SK-N-SH (cell line): ENCODE data around the gene IFT27. TPM values are rescaled to one million over a fixed set of nuclear protein-coding genes. Genes with fewer than 3 reads are reported as not detected.

Experiments used
- CTCF ChIA-PET: fragments of 300-600, 350-600 bp; formaldehyde crosslinking; extraction: SDS; loops from one replicate; lab custom pipeline; 2021; lab: Yijun Ruan, JAX
- POLR2A ChIA-PET: fragments of 350-600 bp; sonication (Branson Sonifier 250); formaldehyde crosslinking; extraction: SDS; loops from one replicate; lab custom pipeline; 2020; ENCODE audit warnings: antibody characterized with exemption, inconsistent platforms; lab: Yijun Ruan, JAX
- DNase-seq: peaks from one replicate; pipeline ENCODE4 v3.0.0; 2012
- H2AFZ ChIP-seq: fragments of 200-600 bp; sonication (generic); 2 replicates; pipeline ENCODE4 v1.8.1; 2016; ENCODE audit warnings: antibody characterized with exemption, mild to moderate bottlenecking, low read depth
- H3F3A ChIP-seq: fragments of 200-600 bp; sonication (generic); replicated peaks from 2 replicates; pipeline ENCODE3; 2016; ENCODE audit warnings: antibody characterized with exemption, mild to moderate bottlenecking; ENCODE audit not compliant: insufficient read depth
- H3K27ac ChIP-seq, 2 experiments: fragments of 200-500 bp in 1 of 2; fragments of 200-600 bp in 1 of 2; sonication (Bioruptor generic) in 1 of 2; sonication (generic), shearing (Covaris generic) in 1 of 2; 2 replicates each; pipeline versions ENCODE4 v1.5.1 to v1.6.1; 2014 to 2016; ENCODE audit warnings: low read depth in 2 of 2, inconsistent platforms in 1 of 2, low read length in 1 of 2, mild to moderate bottlenecking in 1 of 2, mixed read lengths in 1 of 2
- H3K27me3 ChIP-seq: fragments of 200-600 bp; sonication (generic), shearing (Covaris generic); 2 replicates; pipeline ENCODE4 v1.6.1; 2016; ENCODE audit warnings: mixed run types; ENCODE audit not compliant: insufficient read depth
- H3K36me3 ChIP-seq, 2 experiments: fragments of 200-500 bp in 1 of 2; fragments of 200-600 bp in 1 of 2; sonication (Bioruptor generic) in 1 of 2; sonication (generic) in 1 of 2; replicated peaks in 1 of 2; 2 replicates each; pipeline versions ENCODE3 to v1.5.1; 2014 to 2016; ENCODE audit warnings: low read length in 1 of 2, mild to moderate bottlenecking in 1 of 2; ENCODE audit not compliant: insufficient read depth in 2 of 2, control insufficient read depth in 1 of 2
- H3K4me1 ChIP-seq, 2 experiments: fragments of 200-500 bp in 1 of 2; fragments of 200-600 bp in 1 of 2; sonication (Bioruptor generic) in 1 of 2; sonication (generic), shearing (Covaris generic) in 1 of 2; 2 replicates each; pipeline versions ENCODE4 v1.5.1 to v1.6.1; 2014 to 2016; ENCODE audit warnings: low read depth in 1 of 2, low read length in 1 of 2, mixed run types in 1 of 2; ENCODE audit not compliant: insufficient read depth in 2 of 2, control insufficient read depth in 1 of 2
- H3K4me2 ChIP-seq: fragments of 200-600 bp; sonication (generic), shearing (Covaris generic); 2 replicates; pipeline ENCODE4 v1.6.1; 2017; ENCODE audit warnings: mixed run types
- H3K4me3 ChIP-seq, 2 experiments: fragments of 200-500 bp in 1 of 2; fragments of 200-600 bp in 1 of 2; sonication (Bioruptor generic) in 1 of 2; sonication (generic), shearing (Covaris generic) in 1 of 2; 2 replicates each; pipeline versions ENCODE4 v1.5.1 to v1.8.1; 2014 to 2016; ENCODE audit warnings: low read depth in 2 of 2, inconsistent platforms in 1 of 2, low read length in 1 of 2, mild to moderate bottlenecking in 1 of 2, mixed read lengths in 1 of 2, moderate library complexity in 1 of 2
- H3K79me2 ChIP-seq: fragments of 200-600 bp; sonication (generic); 2 replicates; pipeline ENCODE4 v1.8.1; 2017; ENCODE audit warnings: mild to moderate bottlenecking; ENCODE audit not compliant: insufficient read depth
- H3K9ac ChIP-seq: fragments of 200-600 bp; sonication (generic); 2 replicates; pipeline ENCODE4 v1.6.1; 2017; ENCODE audit warnings: mixed run types
- H3K9me2 ChIP-seq: fragments of 200-600 bp; sonication (generic); 2 replicates; pipeline ENCODE4 v1.6.1; 2017; ENCODE audit warnings: mixed run types
- H3K9me3 ChIP-seq: fragments of 200-600 bp; sonication (generic); 2 replicates; pipeline ENCODE4 v1.6.1; 2017; ENCODE audit warnings: mixed run types, mild to moderate bottlenecking, moderate library complexity
- H4K20me1 ChIP-seq: fragments of 200-600 bp; sonication (generic); 2 replicates; pipeline ENCODE4 v1.6.1; 2017; ENCODE audit warnings: mild to moderate bottlenecking, mixed run types; ENCODE audit not compliant: insufficient read depth
- CHD2 ChIP-seq: fragments of 150-350 bp; IDR thresholded peaks from 2 replicates; pipeline ENCODE4 v1.6.1; 2018; ENCODE audit warnings: low read length; ENCODE audit not compliant: partially characterized antibody
- FOXM1 ChIP-seq: IDR thresholded peaks from 2 replicates; pipeline ENCODE4 v1.4.0; 2012; ENCODE audit warnings: low read depth, mild to moderate bottlenecking
- IRF3 ChIP-seq: fragments of 150-350 bp; IDR thresholded peaks from 2 replicates; pipeline ENCODE4 v1.6.1; 2016; ENCODE audit warnings: mild to moderate bottlenecking, low read depth, low read length
- MEF2A ChIP-seq: IDR thresholded peaks from 2 replicates; pipeline ENCODE4 v1.4.0; 2012; ENCODE audit warnings: low read depth, borderline replicate concordance
- MXI1 ChIP-seq: IDR thresholded peaks from 2 replicates; pipeline ENCODE4 v1.6.1; 2012; ENCODE audit warnings: mild to moderate bottlenecking, low read depth, low read length, improper control_type of control experiment
- NFIC ChIP-seq: IDR thresholded peaks from 2 replicates; pipeline ENCODE4 v1.4.0; 2012; ENCODE audit warnings: borderline replicate concordance
- NRF1 ChIP-seq: IDR thresholded peaks from 2 replicates; pipeline ENCODE4 v1.6.1; 2012; ENCODE audit warnings: low read depth, mild to moderate bottlenecking, low read length
- POLR2AphosphoS5 ChIP-seq: IDR thresholded peaks from 2 replicates; pipeline ENCODE4 v1.6.1; 2012; ENCODE audit warnings: low read depth, low read length
- RCOR1 ChIP-seq: fragments of 150-350 bp; IDR thresholded peaks from 2 replicates; pipeline ENCODE4 v1.6.1; 2017; ENCODE audit warnings: antibody characterized with exemption, low read length
- REST ChIP-seq: IDR thresholded peaks from 2 replicates; pipeline ENCODE4 v1.6.1; 2012; ENCODE audit warnings: mild to moderate bottlenecking, low read depth, low read length, moderate library complexity
- TAF1 ChIP-seq: IDR thresholded peaks from 2 replicates; pipeline ENCODE4 v1.6.1; 2012; ENCODE audit warnings: low read depth, mild to moderate bottlenecking, low read length, moderate library complexity, borderline replicate concordance
- TCF12 ChIP-seq: IDR thresholded peaks from 2 replicates; pipeline ENCODE4 v1.4.0; 2012
- TEAD4 ChIP-seq: IDR thresholded peaks from 2 replicates; pipeline ENCODE4 v1.4.0; 2012; ENCODE audit warnings: mild to moderate bottlenecking, borderline replicate concordance; ENCODE audit not compliant: insufficient read depth
- YY1 ChIP-seq: IDR thresholded peaks from 2 replicates; pipeline ENCODE4 v1.4.0; 2012; ENCODE audit warnings: low read depth, mild to moderate bottlenecking
- ZBTB33 ChIP-seq: IDR thresholded peaks from 2 replicates; pipeline ENCODE4 v1.4.0; 2012; ENCODE audit warnings: low read depth, borderline replicate concordance
- WGBS: methylation state at CpG from one replicate; pipeline ENCODE4 v1.1.6; 2017; ENCODE audit warnings: low lambda C conversion rate; 5-methylcytosine and 5-hydroxymethylcytosine counted together
- polyA plus RNA-seq, 3 experiments: library from polyadenylated mRNA; depleted of rRNA; stranded (reverse); fragments of >200 nt; gene quantifications; 2 replicates each; pipeline ENCODE4 v1.2.3, GENCODE V29; 2012
- TF ChIP-seq, protein P1 (sequence below): fragments of 150-350 bp; IDR thresholded peaks from 2 replicates; pipeline ENCODE4 v1.6.1; 2017; ENCODE audit warnings: antibody characterized with exemption, low read length, low read depth, borderline replicate concordance
- TF ChIP-seq, protein P2 (sequence below): IDR thresholded peaks from 2 replicates; pipeline ENCODE4 v1.4.0; 2012; ENCODE audit warnings: low read depth

Gene IFT27
- polyA plus RNA-seq, 1 of the 3 experiments (the other 2 are of a cell fraction): 29.4 TPM

GRCh38 chr22:36797911-36798673 lies 22.2 kb upstream of the IFT27 start:
- Histone ChIP-seq H3K27me3 (peaks cover 5% of the 10 kb centered on the region; the same call in 1 of the 2 replicates), H3K36me3 (no peaks in the 10 kb centered on the region), H3K4me3 (no peak overlapping the region), H3K4me2 (no peak overlapping the region), H3K9me3 (no peaks in the 10 kb centered on the region), H3K79me2 (no peaks in the 10 kb centered on the region), H3K9ac (no peak overlapping the region), H3K4me1 (no peaks in the 10 kb centered on the region), H3K27ac (no peak overlapping the region), H3F3A (no peaks in the 10 kb centered on the region), H3K9me2 (no peaks in the 10 kb centered on the region), H2AFZ (no peak overlapping the region), H4K20me1 (no peaks in the 10 kb centered on the region)
- 68% methylated on average over 10 of the region's 12 CpGs for WGBS
- no peak for DNase-seq
- POLR2A ChIA-PET: no interaction called here
- CTCF ChIA-PET: interaction anchor here (1.0 kb wide), 1 partner anchor 16 kb away, joined by 3 read pairs; no protein-coding TSS in a partner anchor
- TF ChIP-seq MXI1 (no peak), REST (no peak)

GRCh38 chr22:36797374-36797773 lies 21.5 kb upstream of the IFT27 start:
- Histone ChIP-seq H3K4me3 (no peak overlapping the region), H3K36me3 (no peaks in the 10 kb centered on the region), H4K20me1 (no peaks in the 10 kb centered on the region), H3K79me2 (no peaks in the 10 kb centered on the region), H3F3A (no peaks in the 10 kb centered on the region), H3K9me2 (no peaks in the 10 kb centered on the region), H3K27me3 (peaks cover 5% of the 10 kb centered on the region; the same call in 1 of the 2 replicates), H3K27ac (no peak overlapping the region), H3K9me3 (no peaks in the 10 kb centered on the region), H3K9ac (no peak overlapping the region), H3K4me2 (no peak overlapping the region), H2AFZ (no peak overlapping the region), H3K4me1 (no peaks in the 10 kb centered on the region)
- TF ChIP-seq, protein P1, sequence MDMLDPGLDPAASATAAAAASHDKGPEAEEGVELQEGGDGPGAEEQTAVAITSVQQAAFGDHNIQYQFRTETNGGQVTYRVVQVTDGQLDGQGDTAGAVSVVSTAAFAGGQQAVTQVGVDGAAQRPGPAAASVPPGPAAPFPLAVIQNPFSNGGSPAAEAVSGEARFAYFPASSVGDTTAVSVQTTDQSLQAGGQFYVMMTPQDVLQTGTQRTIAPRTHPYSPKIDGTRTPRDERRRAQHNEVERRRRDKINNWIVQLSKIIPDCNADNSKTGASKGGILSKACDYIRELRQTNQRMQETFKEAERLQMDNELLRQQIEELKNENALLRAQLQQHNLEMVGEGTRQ: no peak
- TF ChIP-seq TAF1: no peak
- no peak for TF ChIP-seq CHD2
- TF ChIP-seq RCOR1: no peak
- TF ChIP-seq NRF1: no peak
- TF ChIP-seq IRF3: no peak
- no peak for TF ChIP-seq FOXM1
- TF ChIP-seq YY1: no peak
- TF ChIP-seq, protein P2, sequence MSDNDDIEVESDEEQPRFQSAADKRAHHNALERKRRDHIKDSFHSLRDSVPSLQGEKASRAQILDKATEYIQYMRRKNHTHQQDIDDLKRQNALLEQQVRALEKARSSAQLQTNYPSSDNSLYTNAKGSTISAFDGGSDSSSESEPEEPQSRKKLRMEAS: no peak
- TF ChIP-seq ZBTB33: no peak
- no peak for TF ChIP-seq NFIC
- no peak for TF ChIP-seq TEAD4
- TF ChIP-seq MEF2A: no peak
- TF ChIP-seq TCF12: no peak
- TF ChIP-seq POLR2AphosphoS5: no peak
- 59% methylated on average over 9 of the region's 9 CpGs for WGBS
- ChIA-PET POLR2A (no interaction called here), CTCF (no interaction called here)
- no peak for DNase-seq
